ENCODE data around the gene EAF1. TPM values are rescaled to one million over a fixed set of nuclear protein-coding genes. Genes with fewer than 3 reads are reported as not detected.
"Not testable (repeated sequence)": the region's sequence is repeated elsewhere in the genome, so short reads cannot be mapped to it uniquely, and the experiment has no call there.

EAF1 gene
- total and polyA plus RNA-seq, 7 donors: 7.2 to 17.8 (median 11.8) TPM

GRCh38 chr3:15384510-15385237, 42.7 kb upstream of the EAF1 start:
- intact Hi-C loops (cut with DNase I): no loop called here

DNA sequence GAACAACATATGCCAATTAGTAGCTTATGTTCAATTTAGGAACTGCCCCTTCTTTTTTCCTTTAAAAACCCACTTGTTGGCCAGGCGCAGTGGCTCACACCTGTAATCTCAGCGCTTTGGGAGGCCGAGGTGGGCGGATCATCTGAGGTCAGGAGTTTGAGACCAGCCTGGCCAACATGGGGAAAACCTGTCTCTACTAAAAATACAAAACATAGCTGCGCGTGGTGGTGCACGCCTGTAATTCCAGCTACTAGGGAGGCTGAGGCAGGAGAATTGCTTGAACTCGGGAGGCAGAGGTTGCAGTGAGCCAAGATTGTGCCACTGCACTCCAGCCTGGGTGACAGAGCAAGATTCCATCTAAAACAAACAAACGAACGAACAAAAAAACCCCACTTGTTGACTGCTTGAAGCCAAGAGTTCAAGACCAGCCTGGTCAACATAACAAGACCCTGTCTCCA, 42.1 kb upstream of the EAF1 start:
- H3K4me1 ChIP-seq; H3K4me3 ChIP-seq; H3K27ac ChIP-seq; H3K27me3 ChIP-seq; DNase-seq; H3K36me3 ChIP-seq; H3K9me3 ChIP-seq; intact Hi-C loops (cut with DNase I): not testable (repeated sequence)
- 67 to 81% methylated on average over 10 of the region's 10 CpGs for WGBS, 2 donors

More at GRCh38 chr3:15384510-15385237, 42.7 kb upstream of the EAF1 start:
- H3K9me3 ChIP-seq: peaks cover 0 to 5% (median 2%) of the 10 kb centered on the region in 4 donors
- no peak overlapping the region for H3K4me3 ChIP-seq
- no peak overlapping the region for H3K27ac ChIP-seq
- TF ChIP-seq POLR2A (IDR thresholded peaks at IDR 0.05) (no peak), POLR2AphosphoS5 (IDR thresholded peaks at IDR 0.05) (no peak), EP300 (IDR thresholded peaks at IDR 0.05) (no peak)
- TF ChIP-seq, protein P1, sequence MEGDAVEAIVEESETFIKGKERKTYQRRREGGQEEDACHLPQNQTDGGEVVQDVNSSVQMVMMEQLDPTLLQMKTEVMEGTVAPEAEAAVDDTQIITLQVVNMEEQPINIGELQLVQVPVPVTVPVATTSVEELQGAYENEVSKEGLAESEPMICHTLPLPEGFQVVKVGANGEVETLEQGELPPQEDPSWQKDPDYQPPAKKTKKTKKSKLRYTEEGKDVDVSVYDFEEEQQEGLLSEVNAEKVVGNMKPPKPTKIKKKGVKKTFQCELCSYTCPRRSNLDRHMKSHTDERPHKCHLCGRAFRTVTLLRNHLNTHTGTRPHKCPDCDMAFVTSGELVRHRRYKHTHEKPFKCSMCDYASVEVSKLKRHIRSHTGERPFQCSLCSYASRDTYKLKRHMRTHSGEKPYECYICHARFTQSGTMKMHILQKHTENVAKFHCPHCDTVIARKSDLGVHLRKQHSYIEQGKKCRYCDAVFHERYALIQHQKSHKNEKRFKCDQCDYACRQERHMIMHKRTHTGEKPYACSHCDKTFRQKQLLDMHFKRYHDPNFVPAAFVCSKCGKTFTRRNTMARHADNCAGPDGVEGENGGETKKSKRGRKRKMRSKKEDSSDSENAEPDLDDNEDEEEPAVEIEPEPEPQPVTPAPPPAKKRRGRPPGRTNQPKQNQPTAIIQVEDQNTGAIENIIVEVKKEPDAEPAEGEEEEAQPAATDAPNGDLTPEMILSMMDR (IDR thresholded peaks at IDR 0.05): no peak
- H3K36me3 ChIP-seq: no peaks in the 10 kb centered on the region
- 77 to 88% methylated on average over 4 of the region's 4 CpGs for WGBS, 2 donors
- H3K27me3 ChIP-seq: no peaks in the 10 kb centered on the region
- H3K4me1 ChIP-seq: no peaks in the 10 kb centered on the region
- DNase-seq: no peak

DNA sequence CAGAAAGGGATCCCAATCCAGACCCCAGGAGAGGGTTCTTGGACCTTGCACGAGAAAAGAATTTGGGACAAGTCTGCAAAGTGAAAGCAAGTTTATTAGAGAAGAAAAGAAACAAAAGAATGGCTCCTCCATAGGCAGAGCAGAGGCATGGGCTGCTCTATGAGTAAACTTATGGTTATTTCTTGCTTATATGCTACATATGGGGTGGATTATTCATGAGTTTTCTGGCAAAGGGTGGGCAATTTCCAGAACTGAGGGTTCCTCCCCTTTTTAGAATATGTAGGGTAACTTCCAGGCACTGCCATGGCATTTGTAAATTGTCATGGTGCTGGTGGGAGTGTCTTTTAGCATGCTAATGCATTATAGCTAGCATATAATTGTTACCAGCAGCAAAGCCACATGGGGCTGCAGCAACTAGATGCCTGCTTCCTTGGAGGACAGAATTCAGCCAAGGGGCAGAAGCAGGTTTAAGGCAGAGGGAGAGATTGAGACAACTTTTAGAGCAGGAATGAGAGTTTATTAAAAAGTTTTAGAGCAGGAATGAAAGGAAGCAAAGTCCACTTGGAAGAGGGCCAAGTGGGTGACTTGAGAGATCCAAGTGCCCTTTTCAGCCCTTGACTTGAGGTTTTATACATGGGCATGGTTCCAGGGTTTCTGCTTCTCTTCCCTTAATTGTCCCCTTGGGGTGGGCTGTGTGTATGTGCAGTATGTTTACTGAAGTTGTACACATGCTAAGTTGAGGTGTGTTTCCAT, 41.3 kb upstream of the EAF1 start:
- intact Hi-C loops (cut with DNase I): no loop called here
- peaks cover 0 to 5% (median 2%) of the 10 kb centered on the region in 4 donors for H3K9me3 ChIP-seq
- H3K36me3 ChIP-seq: no peaks in the 10 kb centered on the region
- TF ChIP-seq POLR2AphosphoS5 (IDR thresholded peaks at IDR 0.05): no peak
- TF ChIP-seq POLR2A (IDR thresholded peaks at IDR 0.05): no peak
- TF ChIP-seq, protein P1 (IDR thresholded peaks at IDR 0.05): no peak
- no peak for TF ChIP-seq EP300 (IDR thresholded peaks at IDR 0.05)
- no peak overlapping the region for H3K4me3 ChIP-seq
- no peak overlapping the region for H3K27ac ChIP-seq
- no peaks in the 10 kb centered on the region for H3K27me3 ChIP-seq
- WGBS, 2 donors: 92 to 95% methylated on average over 1 of the region's 1 CpG
- H3K4me1 ChIP-seq: no peaks in the 10 kb centered on the region
- peak; percentile 17 for DNase-seq

DNA sequence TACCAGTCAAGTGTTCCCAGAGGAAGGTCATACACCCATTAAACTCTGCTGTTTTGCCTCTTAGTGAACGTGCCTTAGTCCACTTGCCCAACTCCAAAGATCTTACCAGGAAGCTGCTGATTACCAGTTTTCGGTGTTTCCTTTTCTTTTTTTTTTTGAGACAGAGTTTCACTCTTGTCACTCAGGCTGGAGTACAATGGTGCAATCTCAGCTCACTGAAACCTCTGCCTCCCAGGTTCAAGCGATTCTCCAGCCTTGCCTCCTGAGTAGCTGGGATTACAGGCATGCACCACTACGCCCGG, 40.8 kb upstream of the EAF1 start:
- H3K4me3 ChIP-seq; H3K36me3 ChIP-seq; DNase-seq; H3K27me3 ChIP-seq; H3K27ac ChIP-seq; intact Hi-C loops (cut with DNase I); H3K9me3 ChIP-seq; H3K4me1 ChIP-seq: not testable (repeated sequence)
- 82 to 91% methylated on average over 5 of the region's 5 CpGs for WGBS, 2 donors

GRCh38 chr3:15387171-15387581, 40.2 kb upstream of the EAF1 start:
- DNase-seq: no peak
- H3K9me3 ChIP-seq: peaks cover 0 to 5% (median 2%) of the 10 kb centered on the region in 4 donors
- TF ChIP-seq POLR2A (IDR thresholded peaks at IDR 0.05) (no peak), POLR2AphosphoS5 (IDR thresholded peaks at IDR 0.05) (no peak), EP300 (IDR thresholded peaks at IDR 0.05) (no peak)
- TF ChIP-seq, protein P1 (IDR thresholded peaks at IDR 0.05): no peak
- no peaks in the 10 kb centered on the region for H3K36me3 ChIP-seq
- intact Hi-C loops (cut with DNase I): no loop called here
- no peak overlapping the region for H3K4me3 ChIP-seq
- WGBS, 2 donors: 68 to 86% methylated on average over 1 of the region's 1 CpG
- no peaks in the 10 kb centered on the region for H3K4me1 ChIP-seq
- H3K27me3 ChIP-seq: no peaks in the 10 kb centered on the region
- no peak overlapping the region for H3K27ac ChIP-seq
